Smooth muscle cell (in vitro differentiated cells): ENCODE data around the gene CLUH. TPM values are rescaled to one million over a fixed set of nuclear protein-coding genes. Genes with fewer than 3 reads are reported as not detected.
"Not testable (repeated sequence)": the region's sequence is repeated elsewhere in the genome, so short reads cannot be mapped to it uniquely, and the experiment has no call there.

Experiments used
- DNase-seq: peaks from one replicate; lab custom pipeline; 2025; ENCODE audit not compliant: unreplicated experiment; lab: John Stamatoyannopoulos, UW
- H2AFZ ChIP-seq: fragments of 200-600 bp; sonication (generic); 2 replicates; pipeline ENCODE4 v1.6.0; 2016; ENCODE audit warnings: antibody characterized with exemption, low read depth, mild to moderate bottlenecking
- H3F3A ChIP-seq: fragments of 200-600 bp; sonication (generic); 2 replicates; pipeline ENCODE4 v1.6.0; 2017; ENCODE audit warnings: antibody characterized with exemption, low read depth
- H3K27ac ChIP-seq: fragments of 200-600 bp; sonication (generic); 2 replicates; pipeline ENCODE4 v1.5.1; 2016; ENCODE audit warnings: low read depth, mild to moderate bottlenecking
- H3K27me3 ChIP-seq: fragments of 200-600 bp; sonication (generic); 2 replicates; pipeline ENCODE4 v1.6.1; 2016; ENCODE audit warnings: low read depth, mild to moderate bottlenecking
- H3K36me3 ChIP-seq: fragments of 200-600 bp; sonication (generic); 2 replicates; pipeline ENCODE4 v1.5.1; 2016; ENCODE audit warnings: low read depth
- H3K4me1 ChIP-seq: fragments of 200-600 bp; sonication (generic); 2 replicates; pipeline ENCODE4 v1.5.1; 2016; ENCODE audit warnings: low read depth
- H3K4me2 ChIP-seq: fragments of 200-600 bp; sonication (generic); 2 replicates; pipeline ENCODE4 v1.6.0; 2016; ENCODE audit warnings: mild to moderate bottlenecking
- H3K4me3 ChIP-seq: fragments of 200-600 bp; sonication (generic); 2 replicates; pipeline ENCODE4 v1.5.1; 2016; ENCODE audit warnings: mild to moderate bottlenecking
- H3K79me2 ChIP-seq: fragments of 200-600 bp; sonication (generic); 2 replicates; pipeline ENCODE4 v1.6.0; 2016; ENCODE audit warnings: low read depth, mild to moderate bottlenecking
- H3K9ac ChIP-seq: fragments of 200-600 bp; sonication (generic); 2 replicates; pipeline ENCODE4 v1.6.0; 2016; ENCODE audit warnings: low read depth
- H3K9me3 ChIP-seq: fragments of 200-600 bp; sonication (generic); replicated peaks from 2 replicates; pipeline ENCODE4 v1.5.1; 2016; ENCODE audit warnings: low read depth
- H4K20me1 ChIP-seq: fragments of 200-600 bp; sonication (generic); 2 replicates; pipeline ENCODE4 v1.6.0; 2016; ENCODE audit warnings: low read depth
- WGBS: methylation state at CpG from one replicate; pipeline ENCODE4 v1.1.7; 2016; ENCODE audit warnings: low lambda C conversion rate; 5-methylcytosine and 5-hydroxymethylcytosine counted together
- polyA plus RNA-seq: library from polyadenylated mRNA; unstranded; fragments of >200 nt; fragmentation: Nextera tagmentation; extraction: Ambion mirVana; gene quantifications from 2 replicates; pipeline ENCODE4 v1.2.1, GENCODE V29; 2016
- total RNA-seq: library from RNA; depleted of rRNA; stranded (reverse); fragments of >200 nt; gene quantifications from 2 replicates; pipeline ENCODE4 v1.2.3, GENCODE V29; 2014
- TF ChIP-seq, protein P1 (sequence below): fragments of 200-600 bp; sonication (generic); IDR thresholded peaks from 2 replicates; pipeline ENCODE4 v1.5.1; 2017; ENCODE audit warnings: borderline replicate concordance, mild to moderate bottlenecking, antibody characterized with exemption; ENCODE audit not compliant: insufficient read depth, poor library complexity, severe bottlenecking

CLUH gene
- total and polyA plus RNA-seq, 2 experiments from 2014 or later, result 13.4 to 15.4 TPM

DNA sequence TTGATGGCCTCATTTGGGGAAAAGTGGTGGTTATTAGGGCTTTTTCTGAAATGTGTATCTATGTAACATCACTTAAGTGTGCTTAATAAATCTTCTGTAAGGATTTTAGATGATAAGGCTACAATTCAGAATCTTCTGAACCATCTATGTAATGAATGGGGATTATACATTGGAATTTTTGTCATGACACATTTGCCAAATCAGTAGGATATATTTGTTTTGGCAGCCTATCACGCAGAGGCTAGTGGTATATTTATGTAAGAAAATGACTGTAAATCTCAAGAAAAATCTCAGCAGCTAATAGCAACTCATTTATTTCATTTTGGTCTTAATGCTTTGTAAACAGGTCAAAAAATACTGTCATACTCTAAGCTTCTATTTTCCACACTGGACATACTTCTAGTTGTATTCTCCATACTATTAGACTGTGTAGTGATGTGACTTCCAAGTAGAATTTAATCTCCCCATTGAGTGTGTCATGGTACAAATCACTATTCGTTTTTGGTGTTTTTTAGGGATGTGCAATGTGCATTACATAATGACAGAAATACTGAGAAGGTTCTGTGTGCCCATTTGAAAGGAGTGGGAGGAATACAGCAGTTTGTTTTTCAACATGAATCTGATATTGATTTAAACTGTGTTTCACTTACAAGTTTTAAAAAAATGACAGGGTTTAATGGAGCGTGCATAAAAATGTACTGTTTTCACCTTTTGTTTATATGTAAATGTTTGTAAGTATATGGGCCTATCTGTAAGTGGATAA, 29.2 kb downstream of the CLUH start:
- Histone ChIP-seq H3K4me2 (no peak overlapping the region), H3K4me3 (no peak overlapping the region), H3K36me3 (peaks cover 26% of the 10 kb centered on the region), H3K9me3 (no peaks in the 10 kb centered on the region), H3F3A (peaks cover 36% of the 10 kb centered on the region), H3K27ac (no peak overlapping the region), H3K9ac (no peak overlapping the region), H4K20me1 (peaks cover 76% of the 10 kb centered on the region), H3K4me1 (no peaks in the 10 kb centered on the region), H2AFZ (no peak overlapping the region), H3K27me3 (no peaks in the 10 kb centered on the region), H3K79me2 (peaks cover 9% of the 10 kb centered on the region)
- TF ChIP-seq, protein P1, sequence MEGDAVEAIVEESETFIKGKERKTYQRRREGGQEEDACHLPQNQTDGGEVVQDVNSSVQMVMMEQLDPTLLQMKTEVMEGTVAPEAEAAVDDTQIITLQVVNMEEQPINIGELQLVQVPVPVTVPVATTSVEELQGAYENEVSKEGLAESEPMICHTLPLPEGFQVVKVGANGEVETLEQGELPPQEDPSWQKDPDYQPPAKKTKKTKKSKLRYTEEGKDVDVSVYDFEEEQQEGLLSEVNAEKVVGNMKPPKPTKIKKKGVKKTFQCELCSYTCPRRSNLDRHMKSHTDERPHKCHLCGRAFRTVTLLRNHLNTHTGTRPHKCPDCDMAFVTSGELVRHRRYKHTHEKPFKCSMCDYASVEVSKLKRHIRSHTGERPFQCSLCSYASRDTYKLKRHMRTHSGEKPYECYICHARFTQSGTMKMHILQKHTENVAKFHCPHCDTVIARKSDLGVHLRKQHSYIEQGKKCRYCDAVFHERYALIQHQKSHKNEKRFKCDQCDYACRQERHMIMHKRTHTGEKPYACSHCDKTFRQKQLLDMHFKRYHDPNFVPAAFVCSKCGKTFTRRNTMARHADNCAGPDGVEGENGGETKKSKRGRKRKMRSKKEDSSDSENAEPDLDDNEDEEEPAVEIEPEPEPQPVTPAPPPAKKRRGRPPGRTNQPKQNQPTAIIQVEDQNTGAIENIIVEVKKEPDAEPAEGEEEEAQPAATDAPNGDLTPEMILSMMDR, result no peak
- DNase-seq, result no peak
- WGBS, result 91% methylated on average over 3 of the region's 3 CpGs

DNA sequence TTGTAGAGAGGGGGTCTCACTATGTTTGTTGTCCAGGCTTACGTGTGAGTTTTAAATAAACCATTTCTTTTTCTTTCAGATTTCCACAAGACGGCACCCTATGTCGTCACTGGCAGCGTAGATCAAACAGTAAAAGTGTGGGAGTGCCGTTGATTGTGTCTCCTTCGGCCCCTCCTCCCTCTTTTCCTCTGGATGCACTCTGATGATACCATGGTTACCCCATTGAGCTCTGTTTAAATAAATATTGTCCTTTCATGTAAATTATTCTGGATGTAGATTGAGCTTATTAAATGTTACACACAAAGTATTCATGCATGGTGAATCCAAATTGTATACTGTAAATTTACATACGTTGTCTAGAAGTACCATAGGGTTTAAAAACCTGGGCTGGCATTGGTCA, 29.9 kb downstream of the CLUH start:
- no peak overlapping the region for H3K27ac ChIP-seq
- 98% methylated on average over 7 of the region's 7 CpGs for WGBS
- H3K9me3 ChIP-seq, result no peaks in the 10 kb centered on the region
- H3K4me2 ChIP-seq, result no peak overlapping the region
- H3K9ac ChIP-seq, result no peak overlapping the region
- peaks cover 76% of the 10 kb centered on the region for H4K20me1 ChIP-seq
- DNase-seq, result no peak
- peaks cover 32% of the 10 kb centered on the region for H3F3A ChIP-seq
- H3K36me3 ChIP-seq, result peaks cover 26% of the 10 kb centered on the region
- H3K4me1 ChIP-seq, result no peaks in the 10 kb centered on the region
- TF ChIP-seq, protein P1, result no peak
- peaks cover 10% of the 10 kb centered on the region for H3K79me2 ChIP-seq
- no peaks in the 10 kb centered on the region for H3K27me3 ChIP-seq
- no peak overlapping the region for H2AFZ ChIP-seq
- H3K4me3 ChIP-seq, result no peak overlapping the region

DNA sequence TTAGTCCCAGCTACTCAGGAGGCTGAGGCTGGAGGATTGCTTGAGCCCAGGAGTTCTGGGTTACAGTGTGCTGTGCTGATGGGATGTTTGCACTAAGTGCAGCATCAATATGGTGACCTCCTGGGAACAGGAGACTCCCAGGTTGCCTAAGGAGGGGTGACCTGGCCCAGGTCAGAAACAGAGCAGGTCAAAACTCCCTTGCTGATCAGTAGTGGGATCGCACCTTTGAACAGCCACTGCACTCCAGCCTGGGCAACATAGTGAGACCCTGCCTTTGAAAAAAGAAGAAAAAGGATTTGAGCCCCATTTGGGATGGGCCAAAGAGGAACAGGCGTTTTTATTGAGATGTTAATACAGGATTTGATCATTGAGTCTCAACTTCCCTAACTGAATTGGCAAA, 30.6 kb downstream of the CLUH start:
- no peaks in the 10 kb centered on the region for H3K4me1 ChIP-seq
- no peak overlapping the region for H3K4me2 ChIP-seq
- 98% methylated on average over 2 of the region's 2 CpGs for WGBS
- H3K9ac ChIP-seq, result no peak overlapping the region
- H3K27ac ChIP-seq, result no peak overlapping the region
- peaks cover 26% of the 10 kb centered on the region for H3K36me3 ChIP-seq
- H4K20me1 ChIP-seq, result peaks cover 76% of the 10 kb centered on the region
- no peak for DNase-seq
- peaks cover 13% of the 10 kb centered on the region for H3K79me2 ChIP-seq
- TF ChIP-seq, protein P1, result no peak
- H3F3A ChIP-seq, result peaks cover 25% of the 10 kb centered on the region
- H3K9me3 ChIP-seq, result no peaks in the 10 kb centered on the region
- no peaks in the 10 kb centered on the region for H3K27me3 ChIP-seq
- no peak overlapping the region for H2AFZ ChIP-seq
- no peak overlapping the region for H3K4me3 ChIP-seq

DNA sequence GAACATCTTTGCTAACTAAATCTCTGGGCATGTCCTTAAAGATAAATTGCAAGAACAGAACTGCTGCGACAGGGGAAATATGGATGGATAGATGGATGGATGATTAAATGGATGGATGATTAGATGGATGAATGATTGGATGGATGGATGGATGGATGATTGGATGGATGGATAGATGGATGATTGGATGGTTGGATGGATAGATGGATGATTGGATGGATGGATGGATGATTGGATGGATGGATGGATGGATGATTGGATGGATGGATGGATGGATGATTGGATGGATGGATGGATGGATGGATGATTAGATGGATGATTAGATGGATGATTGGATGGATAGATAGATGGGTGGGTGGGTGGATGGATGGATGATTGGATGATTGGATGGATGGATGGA, 32.3 kb downstream of the CLUH start:
- not testable (repeated sequence) for H3K27ac ChIP-seq, H2AFZ ChIP-seq, H3K4me1 ChIP-seq, H3K9me3 ChIP-seq, H3K4me3 ChIP-seq, H3K4me2 ChIP-seq, H3K9ac ChIP-seq, H3K27me3 ChIP-seq, DNase-seq
- peaks cover 24% of the 10 kb centered on the region for H3K79me2 ChIP-seq
- H4K20me1 ChIP-seq, result peaks cover 84% of the 10 kb centered on the region
- H3K36me3 ChIP-seq, result peaks cover 26% of the 10 kb centered on the region
- H3F3A ChIP-seq, result peaks cover 18% of the 10 kb centered on the region
- 100% methylated on average over 1 of the region's 1 CpG for WGBS
